Psoas muscle (tissue), 8 donors: Measurements from ENCODE around the gene WASF3. TPM values are rescaled to one million over a fixed set of nuclear protein-coding genes. Genes with fewer than 3 reads are reported as not detected.

ENCODE experiments used
- ATAC-seq, 4 donors: fragments of 200-7000 bp; cut with Tn5 transposase; one replicate each; pipeline ENCODE4 v1.9.1; 2020; ENCODE audit warnings: moderate library complexity in 3 of 4, mild to moderate bottlenecking in 2 of 4
- DNase-seq, 2 donors: peaks; one replicate each; pipeline ENCODE4 v3.0.0-alpha.2; 2020
- H3K27ac ChIP-seq: fragments of 200-600 bp; one replicate; pipeline ENCODE4 v1.8.0; 2022
- H3K27me3 ChIP-seq, 3 donors: fragments of 200-600 bp in 1 of 3; one replicate each; pipeline versions ENCODE4 v1.6.1 to v1.8.0; 2013 to 2022; ENCODE audit warnings: low read length in 2 of 3, mild to moderate bottlenecking in 2 of 3, moderate library complexity in 1 of 3; ENCODE audit not compliant: insufficient read depth in 3 of 3
- H3K36me3 ChIP-seq, 2 donors: fragments of 200-600 bp in 1 of 2; one replicate each; pipeline versions ENCODE4 v1.6.1 to v1.8.0; 2013 to 2022; ENCODE audit warnings: low read depth in 1 of 2, mild to moderate bottlenecking in 1 of 2, moderate library complexity in 1 of 2; ENCODE audit not compliant: insufficient read depth in 1 of 2
- H3K4me1 ChIP-seq: fragments of 200-600 bp; one replicate; pipeline ENCODE4 v1.8.0; 2022
- H3K4me3 ChIP-seq: fragments of 200-600 bp; one replicate; pipeline ENCODE4 v1.8.0; 2022; ENCODE audit warnings: mild to moderate bottlenecking
- H3K9me3 ChIP-seq: fragments of 200-600 bp; one replicate; pipeline ENCODE4 v1.8.0; 2022
- WGBS, 3 donors: extraction: QIAGEN DNeasy Blood & Tissue Kit; methylation state at CpG; one replicate each; pipeline versions ENCODE4 v1.1.6 to v1.1.7; 2013; 5-methylcytosine and 5-hydroxymethylcytosine counted together
- intact Hi-C, 2 donors: fragments of 100-400 bp; cut with DNase I; formaldehyde crosslinking; loops; one replicate each; pipeline versions ENCODE4 v1.11.0 to v1.14.2; 2022
- polyA plus RNA-seq, 3 donors: library from polyadenylated mRNA; stranded (reverse); fragments of 200-250 nt; gene quantifications; one replicate each; pipeline ENCODE4 v1.2.3, GENCODE V29; 2013
- total RNA-seq, 4 donors: library from RNA; stranded (reverse); fragmentation: NEBNext Ultra II Directional in 2 of 4; extraction: Animal tissue kit (Norgen Biotek cat#: 25700) in 2 of 4; gene quantifications; one replicate each; pipeline versions ENCODE4 v1.2.1 to v1.2.4, GENCODE V29; 2021 to 2023
- TF ChIP-seq, protein P1 (sequence below): fragments of 200-600 bp; IDR thresholded peaks from one replicate; pipeline ENCODE4 v1.8.0; 2022; ENCODE audit warnings: antibody characterized with exemption
- donor health status: healthy with polysubstance abuse.
- donor health status: DM: no; HTN: no; CAD: no; lungs with moderate emphysema.
- donor health status: Bipolar disorder and iron deficiency.
- donor health status: healthy.
- donor health status: DM: yes; HTN: yes; CAD: no.
- donor health status: DM: no; HTN: no; CAD: no.
- donor health status: DM: no; HTN: no; CAD: no.
- donor health status: DM: yes; HTN: yes; CAD: no.

WASF3 gene
- total and polyA plus RNA-seq, 7 donors, result 2.5 to 9.7 (median 6.8) TPM

DNA sequence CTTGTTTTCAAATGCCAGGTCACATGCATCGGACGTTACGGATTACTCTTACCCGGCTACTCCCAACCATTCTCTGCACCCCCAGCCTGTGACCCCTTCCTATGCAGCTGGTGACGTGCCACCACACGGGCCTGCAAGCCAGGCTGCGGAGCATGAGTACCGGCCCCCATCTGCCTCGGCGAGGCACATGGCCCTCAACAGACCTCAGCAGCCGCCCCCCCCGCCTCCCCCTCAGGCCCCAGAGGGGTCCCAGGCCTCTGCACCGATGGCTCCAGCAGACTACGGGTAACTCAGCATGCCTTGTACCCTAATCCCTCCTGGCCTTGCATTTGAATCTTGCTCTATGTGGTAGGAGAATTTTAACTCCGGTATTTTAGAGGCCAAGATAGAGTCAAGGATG is 123.6 kb downstream of the WASF3 start:
- TF ChIP-seq, protein P1, sequence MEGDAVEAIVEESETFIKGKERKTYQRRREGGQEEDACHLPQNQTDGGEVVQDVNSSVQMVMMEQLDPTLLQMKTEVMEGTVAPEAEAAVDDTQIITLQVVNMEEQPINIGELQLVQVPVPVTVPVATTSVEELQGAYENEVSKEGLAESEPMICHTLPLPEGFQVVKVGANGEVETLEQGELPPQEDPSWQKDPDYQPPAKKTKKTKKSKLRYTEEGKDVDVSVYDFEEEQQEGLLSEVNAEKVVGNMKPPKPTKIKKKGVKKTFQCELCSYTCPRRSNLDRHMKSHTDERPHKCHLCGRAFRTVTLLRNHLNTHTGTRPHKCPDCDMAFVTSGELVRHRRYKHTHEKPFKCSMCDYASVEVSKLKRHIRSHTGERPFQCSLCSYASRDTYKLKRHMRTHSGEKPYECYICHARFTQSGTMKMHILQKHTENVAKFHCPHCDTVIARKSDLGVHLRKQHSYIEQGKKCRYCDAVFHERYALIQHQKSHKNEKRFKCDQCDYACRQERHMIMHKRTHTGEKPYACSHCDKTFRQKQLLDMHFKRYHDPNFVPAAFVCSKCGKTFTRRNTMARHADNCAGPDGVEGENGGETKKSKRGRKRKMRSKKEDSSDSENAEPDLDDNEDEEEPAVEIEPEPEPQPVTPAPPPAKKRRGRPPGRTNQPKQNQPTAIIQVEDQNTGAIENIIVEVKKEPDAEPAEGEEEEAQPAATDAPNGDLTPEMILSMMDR, result no peak
- H3K27ac ChIP-seq, result no peak overlapping the region
- intact Hi-C loops, result no loop called here
- WGBS, 3 donors, result 87 to 93% (median 88%) methylated on average over 15 of the region's 15 CpGs
- no peak for DNase-seq
- ATAC-seq, result no peak
- H3K4me3 ChIP-seq, result no peak overlapping the region
- no peaks in the 10 kb centered on the region for H3K4me1 ChIP-seq
- peaks cover 0 to 39% of the 10 kb centered on the region in 2 donors for H3K36me3 ChIP-seq
- no peaks in the 10 kb centered on the region for H3K27me3 ChIP-seq
- H3K9me3 ChIP-seq, result no peaks in the 10 kb centered on the region

DNA sequence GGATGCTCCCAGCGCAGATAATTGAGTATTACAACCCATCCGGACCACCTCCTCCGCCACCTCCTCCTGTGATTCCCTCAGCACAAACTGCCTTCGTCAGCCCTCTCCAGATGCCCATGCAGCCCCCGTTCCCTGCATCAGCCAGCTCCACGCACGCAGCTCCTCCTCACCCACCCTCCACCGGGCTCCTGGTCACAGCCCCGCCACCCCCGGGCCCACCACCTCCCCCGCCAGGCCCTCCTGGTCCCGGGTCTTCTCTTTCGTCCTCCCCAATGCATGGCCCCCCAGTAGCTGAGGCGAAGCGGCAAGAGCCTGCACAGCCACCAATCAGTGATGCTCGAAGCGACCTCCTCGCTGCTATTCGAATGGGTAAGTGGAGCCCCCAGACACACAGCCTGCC is 125.1 kb downstream of the WASF3 start:
- intact Hi-C loops, result no loop called here
- TF ChIP-seq, protein P1, result no peak
- Histone ChIP-seq H3K36me3 (peaks cover 0 to 45% of the 10 kb centered on the region in 2 donors), H3K27ac (no peak overlapping the region), H3K9me3 (no peaks in the 10 kb centered on the region), H3K4me3 (no peak overlapping the region), H3K27me3 (no peaks in the 10 kb centered on the region), H3K4me1 (no peaks in the 10 kb centered on the region)
- WGBS, 3 donors, result 95 to 98% (median 95%) methylated on average over 19 of the region's 19 CpGs
- DNase-seq, result no peak
- ATAC-seq, result no peak

DNA sequence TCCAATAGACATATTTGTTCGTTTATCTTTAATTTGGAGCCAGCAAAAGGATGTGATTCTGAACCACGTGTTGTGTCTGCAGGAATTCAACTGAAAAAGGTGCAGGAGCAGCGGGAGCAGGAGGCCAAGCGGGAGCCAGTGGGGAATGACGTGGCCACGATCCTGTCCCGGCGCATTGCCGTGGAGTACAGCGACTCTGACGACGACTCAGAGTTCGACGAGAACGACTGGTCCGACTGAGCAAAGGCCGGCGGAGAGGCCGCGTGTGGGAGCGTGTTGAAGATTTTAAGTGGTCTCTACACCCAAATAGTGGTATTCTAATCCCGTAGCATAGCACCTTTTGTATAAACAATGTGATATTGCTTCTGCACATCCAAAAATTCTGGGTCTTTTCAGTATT is 128.1 kb downstream of the WASF3 start:
- 94 to 96% (median 94%) methylated on average over 22 of the region's 22 CpGs for WGBS, 3 donors
- Histone ChIP-seq H3K4me3 (no peak overlapping the region), H3K36me3 (peaks cover 0 to 52% of the 10 kb centered on the region in 2 donors), H3K9me3 (peaks cover 13% of the 10 kb centered on the region), H3K27ac (no peak overlapping the region), H3K4me1 (no peaks in the 10 kb centered on the region), H3K27me3 (no peaks in the 10 kb centered on the region)
- ATAC-seq (no peak), DNase-seq (no peak)
- intact Hi-C loops, result no loop called here
- TF ChIP-seq, protein P1, result no peak

- no peak for DNase-seq
- Histone ChIP-seq H3K27ac (no peak overlapping the region), H3K27me3 (no peaks in the 10 kb centered on the region), H3K4me3 (no peak overlapping the region), H3K4me1 (no peaks in the 10 kb centered on the region), H3K36me3 (peaks cover 0 to 51% of the 10 kb centered on the region in 2 donors), H3K9me3 (peaks cover 20% of the 10 kb centered on the region)
- WGBS, 3 donors, result 84 to 95% (median 93%) methylated on average over 2 of the region's 2 CpGs
- intact Hi-C loops, result no loop called here
- no peak for ATAC-seq
- TF ChIP-seq, protein P1, result no peak
Observed at GRCh38 chr13:26686285-26686684, 128.8 kb downstream of the WASF3 start.

GRCh38 chr13:26688286-26688685 is 130.8 kb downstream of the WASF3 start:
- TF ChIP-seq, protein P1, result no peak
- H3K27me3 ChIP-seq, result no peaks in the 10 kb centered on the region
- peaks cover 20% of the 10 kb centered on the region for H3K9me3 ChIP-seq
- intact Hi-C loops, result no loop called here
- no peak overlapping the region for H3K4me3 ChIP-seq
- H3K4me1 ChIP-seq, result no peaks in the 10 kb centered on the region
- ATAC-seq (no peak), DNase-seq (no peak)
- H3K36me3 ChIP-seq, result peaks cover 0 to 33% of the 10 kb centered on the region in 2 donors
- H3K27ac ChIP-seq, result no peak overlapping the region
- WGBS, 3 donors, result 90 to 94% (median 92%) methylated on average over 8 of the region's 8 CpGs
